HepG2 (cell line): ENCODE data around the gene CLCN4. TPM values are rescaled to one million over a fixed set of nuclear protein-coding genes. Genes with fewer than 3 reads are reported as not detected.
A peak's percentile ranks its signal among the peaks of the same experiment; 100 is the strongest.

Source experiments
- CBX2 ChIP-seq, 2 experiments: fragments of 200-600 bp in 1 of 2; sonication (generic); formaldehyde crosslinking in 1 of 2; IDR thresholded peaks; 2 replicates each; pipeline versions ENCODE4 v1.7.0 to v1.8.1; 2018 to 2022; ENCODE audit warnings: low read depth in 2 of 2, low read length in 1 of 2, mild to moderate bottlenecking in 1 of 2, missing genetic modification reagents in 1 of 2
- CHD2 ChIP-seq: IDR thresholded peaks from 2 replicates; pipeline ENCODE4 v1.6.1; 2011; ENCODE audit warnings: low read depth, low read length, improper control_type of control experiment
- CHD4 ChIP-seq: fragments of 200-600 bp; sonication (generic); IDR thresholded peaks from 2 replicates; pipeline ENCODE4 v1.7.0; 2017; ENCODE audit warnings: mild to moderate bottlenecking, low read length, borderline replicate concordance
- ELF4 ChIP-seq: sonication (generic); formaldehyde crosslinking; IDR thresholded peaks from 2 replicates; pipeline ENCODE4 v1.5.0; 2020; ENCODE audit warnings: missing genetic modification reagents, mild to moderate bottlenecking, moderate library complexity, borderline replicate concordance
- FIP1L1 ChIP-seq: fragments of 200-400 bp; formaldehyde crosslinking; IDR thresholded peaks from 2 replicates; pipeline ENCODE4 v1.6.1; 2018; ENCODE audit warnings: low read depth, mild to moderate bottlenecking, low read length, moderate library complexity, borderline replicate concordance; ENCODE audit not compliant: insufficient read depth
- HIC2 ChIP-seq: sonication (generic); formaldehyde crosslinking; IDR thresholded peaks from 2 replicates; pipeline ENCODE4 v1.9.0; 2022; ENCODE audit warnings: low read depth, missing genetic modification reagents
- KDM4B ChIP-seq: sonication (generic); formaldehyde crosslinking; IDR thresholded peaks from 2 replicates; pipeline ENCODE4 v1.4.0; 2020; ENCODE audit warnings: missing genetic modification reagents
- MEF2D ChIP-seq: sonication (generic); formaldehyde crosslinking; IDR thresholded peaks from 2 replicates; pipeline ENCODE4 v1.5.1; 2020; ENCODE audit warnings: mild to moderate bottlenecking, missing genetic modification reagents
- MEIS1 ChIP-seq: sonication (generic); formaldehyde crosslinking; IDR thresholded peaks from 2 replicates; pipeline ENCODE4 v1.9.0; 2021; ENCODE audit warnings: mild to moderate bottlenecking, missing genetic modification reagents, moderate library complexity, borderline replicate concordance
- MIER2 ChIP-seq: IDR thresholded peaks from 2 replicates; pipeline ENCODE4 v1.6.1; 2016; ENCODE audit warnings: missing biosample characterization, missing genetic modification reagents
- NFE2 ChIP-seq: sonication (generic); formaldehyde crosslinking; IDR thresholded peaks from 2 replicates; pipeline ENCODE4 v1.4.0; 2020; ENCODE audit warnings: missing genetic modification reagents
- SMAD9 ChIP-seq: sonication (generic); formaldehyde crosslinking; IDR thresholded peaks from 2 replicates; pipeline ENCODE4 v1.5.1; 2020; ENCODE audit warnings: mild to moderate bottlenecking, missing genetic modification reagents
- SRSF9 ChIP-seq: fragments of 200-400 bp; formaldehyde crosslinking; IDR thresholded peaks from 2 replicates; pipeline ENCODE4 v1.6.1; 2018; ENCODE audit warnings: borderline replicate concordance, mild to moderate bottlenecking, low read depth, low read length; ENCODE audit not compliant: insufficient read depth, poor library complexity, severe bottlenecking
- TEAD2 ChIP-seq: sonication (generic); formaldehyde crosslinking; IDR thresholded peaks from 2 replicates; pipeline ENCODE4 v1.9.0; 2021; ENCODE audit warnings: missing genetic modification reagents
- TEAD3 ChIP-seq: optimal IDR thresholded peaks from 2 replicates; pipeline ENCODE3; 2016; ENCODE audit warnings: borderline replicate concordance
- THAP7 ChIP-seq: sonication (generic); formaldehyde crosslinking; IDR thresholded peaks from 2 replicates; pipeline ENCODE4 v1.8.1; 2023; ENCODE audit warnings: mild to moderate bottlenecking, missing genetic modification reagents
- TRIM24 ChIP-seq: sonication (generic); formaldehyde crosslinking; IDR thresholded peaks from 2 replicates; pipeline ENCODE4 v1.8.0; 2022; ENCODE audit warnings: mild to moderate bottlenecking, missing genetic modification reagents
- ZBTB20 ChIP-seq: sonication (generic); formaldehyde crosslinking; IDR thresholded peaks from 2 replicates; pipeline ENCODE4 v1.8.1; 2023; ENCODE audit warnings: missing genetic modification reagents, low read depth, mild to moderate bottlenecking, borderline replicate concordance
- ZBTB38 ChIP-seq: sonication (generic); formaldehyde crosslinking; IDR thresholded peaks from 2 replicates; pipeline ENCODE4 v1.5.1; 2020; ENCODE audit warnings: mild to moderate bottlenecking, missing genetic modification reagents
- ZFP36L1 ChIP-seq: sonication (generic); formaldehyde crosslinking; IDR thresholded peaks from 2 replicates; pipeline ENCODE4 v1.8.0; 2022; ENCODE audit warnings: mild to moderate bottlenecking, missing genetic modification reagents, moderate library complexity
- ZFYVE20 ChIP-seq: sonication (generic); formaldehyde crosslinking; IDR thresholded peaks from 2 replicates; pipeline ENCODE4 v1.8.0; 2023; ENCODE audit warnings: low read depth, mild to moderate bottlenecking, moderate library complexity, missing genetic modification reagents, borderline replicate concordance
- ZNF230 ChIP-seq: sonication (generic); formaldehyde crosslinking; IDR thresholded peaks from 2 replicates; pipeline ENCODE4 v1.4.0; 2020; ENCODE audit warnings: mild to moderate bottlenecking, missing genetic modification reagents
- ZNF235 ChIP-seq: sonication (generic); formaldehyde crosslinking; IDR thresholded peaks from 2 replicates; pipeline ENCODE4 v1.8.1; 2023; ENCODE audit warnings: mild to moderate bottlenecking, missing genetic modification reagents, borderline replicate concordance
- ZNF44 ChIP-seq: sonication (generic); formaldehyde crosslinking; IDR thresholded peaks from 2 replicates; pipeline ENCODE4 v1.5.1; 2020; ENCODE audit warnings: mild to moderate bottlenecking, missing genetic modification reagents
- ZNF512 ChIP-seq: sonication (generic); formaldehyde crosslinking; IDR thresholded peaks from 2 replicates; pipeline ENCODE4 v1.4.0; 2020; ENCODE audit warnings: mild to moderate bottlenecking, missing genetic modification reagents
- ZNF570 ChIP-seq: sonication (generic); formaldehyde crosslinking; IDR thresholded peaks from 2 replicates; pipeline ENCODE4 v1.4.0; 2020; ENCODE audit warnings: mild to moderate bottlenecking, missing genetic modification reagents, borderline replicate concordance
- ZNF713 ChIP-seq: sonication (generic); formaldehyde crosslinking; IDR thresholded peaks from 2 replicates; pipeline ENCODE4 v1.4.0; 2020; ENCODE audit warnings: mild to moderate bottlenecking, missing genetic modification reagents
- ZNF75D ChIP-seq: sonication (generic); formaldehyde crosslinking; IDR thresholded peaks from 2 replicates; pipeline ENCODE4 v1.8.1; 2023; ENCODE audit warnings: missing genetic modification reagents, mild to moderate bottlenecking, borderline replicate concordance
- polyA plus RNA-seq, 8 experiments: library from polyadenylated mRNA; depleted of rRNA in 3 of 8; stranded (reverse) in 7 of 8; unstranded in 1 of 8; fragments of >200 nt; fragmentation: Illumina TruSeq in 4 of 8; extraction: Trizol in 4 of 8; gene quantifications; 2 replicates each; pipeline versions ENCODE4 v1.2.1 to v1.2.3, GENCODE V29; 2011 to 2016; ENCODE audit warnings: low read depth in 4 of 8, missing spikeins in 1 of 8, mixed read lengths in 1 of 8; ENCODE audit not compliant: insufficient read depth in 1 of 8
- total RNA-seq, 5 experiments: library from RNA; depleted of rRNA; stranded (reverse); fragments of >200 nt; fragmentation: Illumina TruSeq; extraction: Trizol; gene quantifications; 2 replicates each; pipeline ENCODE4 v1.2.3, GENCODE V29; 2016; ENCODE audit warnings: low read depth in 1 of 5

Gene CLCN4
- total and polyA plus RNA-seq, 2 of the 13 experiments (the other 11 are each of a cell fraction or from before 2014, with no cell fraction given) = 1.8 to 2.5 TPM

GRCh38 chrX:10119399-10119990, 37.3 kb upstream of the CLCN4 start (continued):
- TF ChIP-seq THAP7 (CRISPR knock-in tag) (no peak), ZNF713 (no peak), SRSF9 (no peak), FIP1L1 (no peak), ZNF512 (CRISPR knock-in tag) (no peak), HIC2 (CRISPR knock-in tag) (no peak), ELF4 (no peak), ZNF235 (CRISPR knock-in tag) (no peak), ZNF75D (CRISPR knock-in tag) (no peak), ZNF570 (no peak), MEIS1 (CRISPR knock-in tag) (no peak), ZNF44 (no peak), CBX2 (IDR thresholded peaks at IDR 0.05; ENCODE audit: low read depth, low read length) (no peak), CBX2 (CRISPR knock-in tag; IDR thresholded peaks at IDR 0.05; ENCODE audit: low read depth) (no peak), TEAD2 (CRISPR knock-in tag) (no peak), ZBTB20 (CRISPR knock-in tag) (no peak), ZNF230 (CRISPR knock-in tag) (no peak), MEF2D (no peak), TRIM24 (CRISPR knock-in tag) (no peak), ZFYVE20 (CRISPR knock-in tag) (no peak), KDM4B (no peak), NFE2 (CRISPR knock-in tag) (no peak), TEAD3 (peak; percentile 96), ZFP36L1 (CRISPR knock-in tag) (no peak), MIER2 (CRISPR knock-in tag) (peak; percentile 74; the same call in 1 of the 2 replicates), ZBTB38 (no peak), CHD2 (no peak), SMAD9 (CRISPR knock-in tag) (no peak), CHD4 (no peak)
